OCI-LY3 (cell line): ENCODE data around the gene JARID2.

Experiments used
- CTCF ChIP-seq: fragments of 200-600, 300-600 bp; sonication (generic); IDR thresholded peaks from 2 replicates; pipeline ENCODE4 v1.5.1; 2014; ENCODE audit warnings: antibody characterized with exemption, low read length, low read depth
- EZH2phosphoT487 ChIP-seq: fragments of 200-600 bp; shearing (Covaris generic); IDR thresholded peaks from 2 replicates; pipeline ENCODE4 v1.6.1; 2018; ENCODE audit warnings: antibody characterized with exemption, mixed run types, low read depth

GRCh38 chr6:15363164-15363522 lies 117.3 kb downstream of the JARID2 start:
- TF ChIP-seq CTCF (no peak), EZH2phosphoT487 (no peak)
